ENCODE results near the gene ZNF92. TPM values are rescaled to one million over a fixed set of nuclear protein-coding genes. Genes with fewer than 3 reads are reported as not detected.

ZNF92 gene
- total and polyA plus RNA-seq, 2 of the 13 experiments (the other 11 are each of a cell fraction or from before 2014, with no cell fraction given): 4.0 to 13.2 TPM

DNA sequence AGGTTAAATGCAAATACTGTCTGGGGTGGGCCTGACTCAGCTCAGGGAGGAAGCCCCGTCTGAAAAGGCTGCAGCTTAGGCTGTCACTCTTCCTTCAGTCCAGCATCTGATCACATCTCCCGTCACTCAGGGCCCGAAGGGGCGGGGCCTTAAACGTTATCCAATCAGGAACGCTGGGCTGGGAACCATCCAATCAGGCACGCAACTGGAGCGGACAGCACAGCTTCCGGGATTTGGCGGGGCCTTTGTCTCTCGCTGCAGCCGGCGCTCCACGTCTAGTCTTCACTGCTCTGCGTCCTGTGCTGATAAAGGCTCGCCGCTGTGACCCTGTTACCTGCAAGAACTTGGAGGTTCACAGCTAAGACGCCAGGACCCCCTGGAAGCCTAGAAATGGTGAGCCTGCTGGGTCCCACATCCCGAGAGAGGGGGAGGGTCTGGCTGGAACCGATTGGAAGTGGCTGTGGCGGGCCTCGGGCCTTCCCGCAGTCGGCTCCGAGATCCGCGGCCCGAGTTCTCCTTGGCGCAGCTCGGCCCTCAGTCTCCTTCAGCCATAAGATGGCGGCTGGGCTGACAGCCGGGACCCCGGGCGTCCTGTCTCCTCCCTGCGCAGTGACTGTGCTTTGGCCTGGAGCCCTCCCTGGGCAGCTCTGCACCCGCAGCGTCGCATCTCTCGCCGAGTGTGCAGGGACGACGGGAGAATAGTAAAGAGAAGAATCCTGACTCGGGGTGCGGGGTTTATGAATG lies at the start of gene ZNF92 (continued):
- TF ChIP-seq ESRRA (CRISPR knock-in tag; IDR thresholded peaks at IDR 0.05; ENCODE audit: low read depth) (peak; percentile 58; the same call in 1 of the 2 replicates), ZNF850 (CRISPR knock-in tag; conservative IDR thresholded peaks at IDR 0.05) (no peak), CREM (IDR thresholded peaks at IDR 0.05) (peak; percentile 46), CREM (CRISPR knock-in tag; IDR thresholded peaks at IDR 0.05) (no peak), PRMT3 (CRISPR knock-in tag; IDR thresholded peaks at IDR 0.05; ENCODE audit: borderline replicate concordance, low read depth) (no peak), YEATS2 (CRISPR knock-in tag; IDR thresholded peaks at IDR 0.05; ENCODE audit: borderline replicate concordance) (no peak), ZIK1 (CRISPR knock-in tag; IDR thresholded peaks at IDR 0.05; ENCODE audit: borderline replicate concordance, low read depth) (no peak), TAF1 (CRISPR knock-in tag; IDR thresholded peaks at IDR 0.05) (peak; percentile 91), ZNF549 (CRISPR knock-in tag; IDR thresholded peaks at IDR 0.05) (no peak), ZNF615 (CRISPR knock-in tag; IDR thresholded peaks at IDR 0.05; ENCODE audit: borderline replicate concordance) (no peak), ZSCAN25 (CRISPR knock-in tag; IDR thresholded peaks at IDR 0.05) (peak; percentile 40; the same call in 1 of the 2 replicates), TCF7L2 (IDR thresholded peaks at IDR 0.05; ENCODE audit: low read depth, low read length) (no peak), NBN (conservative IDR thresholded peaks at IDR 0.05) (no peak), POLR2A (IDR thresholded peaks at IDR 0.05; ENCODE audit: insufficient read depth in 1 of 2, low read depth in 2 of 2, low read length in 2 of 2) (peak; percentile 94 to 97), ZNF878 (CRISPR knock-in tag; IDR thresholded peaks at IDR 0.05) (no peak), PAX8 (CRISPR knock-in tag; IDR thresholded peaks at IDR 0.05; ENCODE audit: borderline replicate concordance) (0 out of 2 replicates have a peak, but pooled peaks have one; percentile 72), BRCA1 (CRISPR knock-in tag; IDR thresholded peaks at IDR 0.05) (0 out of 2 replicates have a peak, but pooled peaks have one; percentile 83), ZNF792 (CRISPR knock-in tag; IDR thresholded peaks at IDR 0.05) (0 out of 2 replicates have a peak, but pooled peaks have one; percentile 14), CHD2 (IDR thresholded peaks at IDR 0.05; ENCODE audit: low read depth, low read length) (no peak), MTF2 (CRISPR knock-in tag; IDR thresholded peaks at IDR 0.05; ENCODE audit: borderline replicate concordance) (no peak), FOXP1 (IDR thresholded peaks at IDR 0.05) (no peak), FOXP1 (CRISPR knock-in tag; IDR thresholded peaks at IDR 0.05) (no peak), ATM (IDR thresholded peaks at IDR 0.05; ENCODE audit: borderline replicate concordance) (no peak), ZNF616 (CRISPR knock-in tag; IDR thresholded peaks at IDR 0.05; ENCODE audit: low read depth) (0 out of 2 replicates have a peak, but pooled peaks have one; percentile 37), SMC3 (IDR thresholded peaks at IDR 0.05; ENCODE audit: low read length) (no peak), SAFB2 (CRISPR knock-in tag; IDR thresholded peaks at IDR 0.05; ENCODE audit: borderline replicate concordance, low read depth) (no peak), ZZZ3 (CRISPR knock-in tag; IDR thresholded peaks at IDR 0.05; ENCODE audit: borderline replicate concordance) (no peak)
- TF ChIP-seq, protein P1, sequence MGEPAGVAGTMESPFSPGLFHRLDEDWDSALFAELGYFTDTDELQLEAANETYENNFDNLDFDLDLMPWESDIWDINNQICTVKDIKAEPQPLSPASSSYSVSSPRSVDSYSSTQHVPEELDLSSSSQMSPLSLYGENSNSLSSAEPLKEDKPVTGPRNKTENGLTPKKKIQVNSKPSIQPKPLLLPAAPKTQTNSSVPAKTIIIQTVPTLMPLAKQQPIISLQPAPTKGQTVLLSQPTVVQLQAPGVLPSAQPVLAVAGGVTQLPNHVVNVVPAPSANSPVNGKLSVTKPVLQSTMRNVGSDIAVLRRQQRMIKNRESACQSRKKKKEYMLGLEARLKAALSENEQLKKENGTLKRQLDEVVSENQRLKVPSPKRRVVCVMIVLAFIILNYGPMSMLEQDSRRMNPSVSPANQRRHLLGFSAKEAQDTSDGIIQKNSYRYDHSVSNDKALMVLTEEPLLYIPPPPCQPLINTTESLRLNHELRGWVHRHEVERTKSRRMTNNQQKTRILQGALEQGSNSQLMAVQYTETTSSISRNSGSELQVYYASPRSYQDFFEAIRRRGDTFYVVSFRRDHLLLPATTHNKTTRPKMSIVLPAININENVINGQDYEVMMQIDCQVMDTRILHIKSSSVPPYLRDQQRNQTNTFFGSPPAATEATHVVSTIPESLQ (CRISPR knock-in tag; conservative IDR thresholded peaks at IDR 0.05): no peak
- TF ChIP-seq, protein P2, sequence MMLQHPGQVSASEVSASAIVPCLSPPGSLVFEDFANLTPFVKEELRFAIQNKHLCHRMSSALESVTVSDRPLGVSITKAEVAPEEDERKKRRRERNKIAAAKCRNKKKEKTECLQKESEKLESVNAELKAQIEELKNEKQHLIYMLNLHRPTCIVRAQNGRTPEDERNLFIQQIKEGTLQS (CRISPR knock-in tag; IDR thresholded peaks at IDR 0.05): no peak
- TF ChIP-seq, protein P3, sequence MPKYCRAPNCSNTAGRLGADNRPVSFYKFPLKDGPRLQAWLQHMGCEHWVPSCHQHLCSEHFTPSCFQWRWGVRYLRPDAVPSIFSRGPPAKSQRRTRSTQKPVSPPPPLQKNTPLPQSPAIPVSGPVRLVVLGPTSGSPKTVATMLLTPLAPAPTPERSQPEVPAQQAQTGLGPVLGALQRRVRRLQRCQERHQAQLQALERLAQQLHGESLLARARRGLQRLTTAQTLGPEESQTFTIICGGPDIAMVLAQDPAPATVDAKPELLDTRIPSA (CRISPR knock-in tag; IDR thresholded peaks at IDR 0.05; ENCODE audit: borderline replicate concordance): no peak
- TF ChIP-seq, protein P4, sequence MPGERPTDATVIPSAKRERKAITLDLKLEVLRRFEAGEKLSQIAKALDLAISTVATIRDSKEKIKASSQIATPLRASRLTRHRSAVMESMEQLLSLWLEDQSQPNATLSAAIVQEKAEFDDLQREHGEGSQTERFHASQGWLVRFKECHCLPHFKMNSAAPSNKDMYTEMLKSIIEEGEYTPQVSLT (CRISPR knock-in tag; IDR thresholded peaks at IDR 0.05; ENCODE audit: borderline replicate concordance, low read depth): no peak
